SJCRH30 (cell line): ENCODE data around the gene SYDE2. TPM values are rescaled to one million over a fixed set of nuclear protein-coding genes. Genes with fewer than 3 reads are reported as not detected.
"Not testable (repeated sequence)": the region's sequence is repeated elsewhere in the genome, so short reads cannot be mapped to it uniquely, and the experiment has no call there.

Experiments
- DNase-seq, 2 experiments: peaks; one replicate each; pipeline ENCODE4 v3.0.0-alpha.2; 2015 to 2020
- H3K27ac ChIP-seq: fragments of 250-450 bp; sonication (Bioruptor Pico); 2 replicates; pipeline ENCODE4 v1.5.1; 2020; ENCODE audit warnings: mild to moderate bottlenecking, moderate library complexity
- H3K27me3 ChIP-seq: fragments of 250-450 bp; sonication (Bioruptor Pico); 2 replicates; pipeline ENCODE4 v1.5.1; 2020; ENCODE audit warnings: mild to moderate bottlenecking, moderate library complexity
- H3K36me3 ChIP-seq: fragments of 250-450 bp; sonication (Bioruptor Pico); 2 replicates; pipeline ENCODE4 v1.5.1; 2020; ENCODE audit warnings: mild to moderate bottlenecking, moderate library complexity
- H3K4me1 ChIP-seq: fragments of 250-450 bp; sonication (Bioruptor Pico); 2 replicates; pipeline ENCODE4 v1.5.1; 2020; ENCODE audit warnings: mild to moderate bottlenecking, moderate library complexity
- H3K4me3 ChIP-seq: fragments of 250-450 bp; sonication (Bioruptor Pico); 2 replicates; pipeline ENCODE4 v1.5.1; 2020; ENCODE audit warnings: mild to moderate bottlenecking, moderate library complexity
- H3K9me3 ChIP-seq: fragments of 250-450 bp; sonication (Bioruptor Pico); replicated peaks from 2 replicates; pipeline ENCODE4 v1.5.1; 2020; ENCODE audit warnings: mild to moderate bottlenecking, moderate library complexity
- total RNA-seq: library from RNA; depleted of rRNA; stranded (reverse); fragments of >200 nt; shearing (Covaris generic); gene quantifications from 2 replicates; pipeline ENCODE4 v1.2.3, GENCODE V29; 2014

Gene SYDE2
- total RNA-seq, 1 experiment from 2014 or later = 6.7 TPM

DNA sequence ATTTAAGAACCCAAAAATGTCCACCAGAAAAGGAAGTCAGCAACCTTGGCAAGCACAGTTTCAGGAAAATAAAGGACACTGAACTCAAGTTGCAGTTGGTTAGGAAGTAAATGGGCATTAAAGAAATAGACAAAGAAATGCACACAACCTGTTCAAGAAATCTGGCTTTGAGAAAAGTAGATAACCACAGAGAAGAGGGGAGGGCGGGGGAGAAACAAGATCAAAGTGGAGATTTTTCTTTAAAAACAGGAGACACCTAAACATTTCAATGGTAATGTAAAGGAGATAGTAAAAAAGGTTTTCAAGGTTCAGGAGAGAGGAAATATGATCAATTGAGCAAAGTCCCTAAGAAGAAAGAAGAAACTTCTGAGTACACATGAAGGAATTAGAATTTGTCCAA is 29.1 kb downstream of the SYDE2 start:
- Histone ChIP-seq H3K4me3 (no peak overlapping the region), H3K9me3 (no peaks in the 10 kb centered on the region), H3K36me3 (no peaks in the 10 kb centered on the region), H3K27ac (no peak overlapping the region), H3K4me1 (no peaks in the 10 kb centered on the region), H3K27me3 (no peaks in the 10 kb centered on the region)
- DNase-seq = no peak

DNA sequence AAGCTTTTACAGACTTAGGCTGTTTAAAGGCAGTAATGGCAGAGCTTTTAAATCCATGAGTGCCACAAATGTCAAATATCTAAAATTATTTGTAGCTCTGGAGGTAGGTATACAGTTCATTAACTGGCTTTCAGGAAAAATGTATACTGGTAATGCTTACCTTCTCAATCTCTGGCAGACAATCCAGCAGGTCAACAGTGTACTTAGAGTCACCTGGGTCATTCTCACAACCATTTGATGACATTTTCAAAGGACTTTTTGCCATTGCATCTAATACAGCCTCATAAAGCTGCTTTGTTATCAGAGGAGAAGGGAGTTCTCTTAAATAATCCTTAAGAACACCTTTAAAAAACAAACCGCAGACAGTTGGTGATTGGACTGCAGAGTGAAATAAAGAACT is 31.9 kb downstream of the SYDE2 start:
- Histone ChIP-seq H3K27me3 (no peaks in the 10 kb centered on the region), H3K9me3 (no peaks in the 10 kb centered on the region), H3K4me3 (no peak overlapping the region), H3K4me1 (no peaks in the 10 kb centered on the region), H3K36me3 (no peaks in the 10 kb centered on the region; the same call in 1 of the 2 replicates), H3K27ac (no peak overlapping the region)
- DNase-seq = no peak

DNA sequence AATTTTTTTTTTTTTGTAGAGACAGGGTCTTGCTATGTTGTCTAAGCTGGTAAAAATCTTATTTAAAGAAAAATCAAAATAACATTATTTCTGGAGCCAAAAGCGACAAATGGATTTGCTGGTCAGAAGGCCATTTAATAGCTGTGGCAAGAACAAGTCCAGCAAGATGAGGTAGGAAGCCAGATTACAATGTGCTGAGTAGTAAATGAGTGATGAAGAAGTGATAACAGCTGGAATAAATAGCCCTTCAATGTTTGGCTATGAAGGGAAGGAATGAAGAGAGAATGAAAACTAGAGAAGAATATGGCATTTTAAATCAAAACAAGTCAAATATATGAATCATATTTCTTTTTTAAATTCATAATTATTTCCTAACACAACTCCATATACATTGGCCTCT is 34.5 kb downstream of the SYDE2 start:
- no peaks in the 10 kb centered on the region for H3K4me1 ChIP-seq
- no peak for DNase-seq
- no peak overlapping the region for H3K27ac ChIP-seq
- no peak overlapping the region for H3K4me3 ChIP-seq
- H3K9me3 ChIP-seq = no peaks in the 10 kb centered on the region
- H3K27me3 ChIP-seq = no peaks in the 10 kb centered on the region
- no peaks in the 10 kb centered on the region; the same call in 1 of the 2 replicates for H3K36me3 ChIP-seq

DNA sequence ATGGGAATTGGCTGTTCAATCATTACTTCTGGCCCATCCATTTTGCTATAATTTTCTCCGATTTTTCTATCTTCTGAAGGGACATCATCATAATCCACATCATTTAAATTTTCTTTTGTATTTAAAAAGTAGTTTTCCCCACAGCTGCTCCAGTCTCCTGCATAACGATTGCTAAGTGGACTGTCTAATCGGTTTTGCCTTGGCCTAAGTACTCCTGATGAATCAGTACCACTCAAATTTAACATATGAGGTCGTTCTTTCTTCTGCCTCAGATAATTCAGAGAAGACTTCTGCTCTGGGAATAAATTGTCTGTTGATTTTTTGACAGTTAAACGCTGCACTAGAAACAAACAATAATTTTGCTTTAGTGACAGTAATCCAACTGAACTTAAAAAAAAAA is 41.9 kb downstream of the SYDE2 start:
- Histone ChIP-seq H3K9me3 (no peaks in the 10 kb centered on the region), H3K27me3 (no peaks in the 10 kb centered on the region), H3K4me3 (no peak overlapping the region), H3K36me3 (peaks cover 3% of the 10 kb centered on the region; the same call in 1 of the 2 replicates), H3K4me1 (no peaks in the 10 kb centered on the region), H3K27ac (no peak overlapping the region)
- no peak for DNase-seq

DNA sequence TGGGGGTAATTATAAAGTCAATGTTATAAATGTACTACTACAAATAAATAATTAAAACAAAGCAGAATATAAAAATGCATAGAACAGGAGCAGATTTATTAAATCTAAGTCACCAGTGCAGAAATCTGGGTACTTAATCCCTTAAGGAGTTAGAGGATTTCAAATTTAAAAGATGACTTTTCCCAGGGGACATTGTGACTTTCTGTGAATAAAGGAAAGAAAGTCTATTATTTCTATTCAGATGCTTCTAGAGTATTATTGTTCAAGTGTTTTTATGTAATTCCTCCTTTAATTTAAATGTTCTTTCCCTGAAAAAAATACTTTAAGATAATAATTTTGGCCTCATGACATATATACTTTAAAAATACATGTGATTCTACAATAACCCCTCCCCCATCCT is 43.4 kb downstream of the SYDE2 start:
- Histone ChIP-seq H3K4me3 (no peak overlapping the region), H3K27ac (no peak overlapping the region)

DNA sequence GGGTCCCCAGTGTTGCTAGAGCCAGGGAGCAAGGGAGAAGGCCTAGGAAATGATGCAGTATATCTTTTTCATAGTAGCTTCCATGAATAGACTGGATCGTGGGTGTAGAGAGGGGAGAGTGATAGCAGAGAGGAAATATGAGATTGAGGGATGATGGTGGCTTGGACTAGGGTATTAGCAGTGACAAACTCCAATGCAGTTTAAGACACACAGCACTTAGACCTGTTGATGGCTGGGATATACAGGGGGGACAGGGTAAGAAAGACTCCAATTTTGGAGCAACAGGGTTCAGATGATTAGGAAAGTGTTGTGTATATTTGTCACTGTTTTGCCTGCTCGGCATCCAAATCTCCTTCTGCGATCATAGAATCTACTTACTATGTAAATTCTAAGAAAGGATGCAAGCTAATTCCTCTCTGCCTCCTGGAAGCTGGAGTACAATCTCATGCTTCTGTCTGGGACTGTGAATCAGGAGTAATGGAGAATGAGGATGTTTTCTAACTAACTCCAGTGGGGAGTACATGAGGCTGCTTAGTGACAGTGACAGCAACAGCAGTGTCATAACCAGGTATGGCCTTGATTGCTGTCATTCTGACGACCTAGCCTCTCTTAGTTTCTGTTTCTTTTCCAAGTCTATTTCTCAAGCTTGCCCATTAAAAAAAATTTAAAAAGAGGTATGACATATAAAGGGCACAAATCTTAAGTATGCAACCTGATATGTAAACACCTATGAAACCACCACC is 47.5 kb downstream of the SYDE2 start:
- H3K4me1 ChIP-seq = no peaks in the 10 kb centered on the region
- no peaks in the 10 kb centered on the region for H3K27me3 ChIP-seq
- no peaks in the 10 kb centered on the region; the same call in 1 of the 2 replicates for H3K9me3 ChIP-seq
- H3K4me3 ChIP-seq = no peak overlapping the region
- no peak overlapping the region for H3K27ac ChIP-seq
- DNase-seq = no peak
- 0 out of 2 replicates have a peak, but pooled peaks cover 3% of the 10 kb centered on the region for H3K36me3 ChIP-seq

More for the DNA sequence above, 43.4 kb downstream of the SYDE2 start:
- Histone ChIP-seq H3K9me3 (no peaks in the 10 kb centered on the region), H3K27me3 (no peaks in the 10 kb centered on the region), H3K36me3 (0 out of 2 replicates have a peak, but pooled peaks cover 3% of the 10 kb centered on the region), H3K4me1 (no peaks in the 10 kb centered on the region)
- DNase-seq = no peak

DNA sequence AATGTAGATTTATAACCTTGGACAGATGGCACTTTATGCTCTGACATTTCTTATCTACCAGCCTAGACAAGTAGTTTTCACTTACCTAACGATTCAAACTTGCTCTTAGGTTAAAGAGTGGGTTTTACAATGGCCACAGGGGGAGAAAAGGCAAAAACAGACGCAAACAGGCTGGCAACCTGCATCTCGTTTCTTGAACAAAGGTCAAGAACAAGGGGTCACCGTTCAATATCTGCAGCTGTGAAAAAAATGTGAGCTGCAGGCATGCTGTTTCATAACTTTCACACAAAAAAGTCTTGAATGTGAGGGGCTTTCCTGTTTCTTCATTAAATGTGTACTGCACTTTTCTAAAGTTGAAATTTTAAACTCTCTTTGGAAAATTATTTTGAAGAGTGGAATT is 49.4 kb downstream of the SYDE2 start:
- H3K9me3 ChIP-seq = no peaks in the 10 kb centered on the region; the same call in 1 of the 2 replicates
- DNase-seq = no peak
- H3K36me3 ChIP-seq = 0 out of 2 replicates have a peak, but pooled peaks cover under 1% of the 10 kb centered on the region
- 0 out of 2 replicates have a peak, but pooled peaks cover 5% of the 10 kb centered on the region for H3K4me1 ChIP-seq
- H3K4me3 ChIP-seq = no peak overlapping the region
- no peaks in the 10 kb centered on the region for H3K27me3 ChIP-seq
- no peak overlapping the region for H3K27ac ChIP-seq

DNA sequence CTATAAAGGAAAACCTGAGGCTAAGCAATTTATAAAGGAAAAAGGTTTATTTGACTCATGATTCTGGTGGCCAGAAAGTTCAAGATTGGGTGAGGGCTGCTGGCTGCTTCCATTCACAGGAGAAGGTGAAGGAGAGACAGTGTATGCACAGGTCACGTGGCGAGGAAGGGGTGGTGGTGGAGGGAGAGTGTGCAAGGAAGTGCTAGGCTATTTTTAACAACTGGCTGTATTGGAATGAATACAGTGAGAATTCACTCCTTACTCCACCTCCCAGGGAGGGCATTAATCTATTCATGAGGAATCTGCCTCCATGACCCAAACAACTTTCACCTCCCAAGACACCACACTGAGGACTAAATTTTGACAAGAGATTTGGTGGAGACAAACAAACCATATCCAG is 51.0 kb downstream of the SYDE2 start:
- no peaks in the 10 kb centered on the region for H3K36me3 ChIP-seq
- H3K27ac ChIP-seq = no peak overlapping the region
- H3K4me3 ChIP-seq = no peak overlapping the region
- no peaks in the 10 kb centered on the region; the same call in 1 of the 2 replicates for H3K9me3 ChIP-seq
- H3K27me3 ChIP-seq = no peaks in the 10 kb centered on the region
- H3K4me1 ChIP-seq = 0 out of 2 replicates have a peak, but pooled peaks cover 5% of the 10 kb centered on the region
- DNase-seq = no peak

DNA sequence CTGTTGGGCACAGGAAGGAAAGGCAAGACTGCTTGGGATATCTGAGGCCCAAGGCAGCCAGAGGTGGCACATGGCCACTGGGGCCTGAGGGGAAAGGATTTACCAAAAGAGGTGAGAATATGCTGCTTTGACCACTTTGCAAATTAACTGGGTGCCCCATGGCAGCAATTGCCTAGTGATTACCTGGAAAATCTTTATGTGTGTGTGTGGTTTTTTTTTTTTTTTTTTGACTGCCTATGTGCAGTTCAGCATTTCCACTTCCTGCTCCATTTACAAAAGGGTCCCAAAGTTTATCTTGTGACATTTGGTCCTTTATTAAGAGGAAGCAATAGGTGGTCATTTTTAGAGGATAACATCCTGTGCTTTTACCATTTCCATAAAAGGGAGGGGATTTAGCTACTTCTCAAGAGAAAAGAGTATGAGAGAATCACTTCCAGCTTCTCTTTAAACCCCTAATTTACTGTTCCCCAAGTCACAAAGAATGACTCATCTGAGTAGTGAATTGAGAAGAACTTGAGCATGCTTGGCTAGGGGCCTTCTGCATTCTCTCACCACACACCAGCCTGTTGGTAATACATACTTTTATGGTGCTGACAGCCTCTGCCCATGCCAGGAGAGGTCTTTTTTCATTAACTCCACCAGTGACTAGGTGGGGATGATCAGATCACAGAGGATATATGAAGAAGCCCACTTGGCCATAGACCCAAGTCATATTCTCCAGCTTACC is 52.1 kb downstream of the SYDE2 start:
- no peak for DNase-seq
- no peak overlapping the region for H3K27ac ChIP-seq
- no peak overlapping the region for H3K4me3 ChIP-seq
- no peaks in the 10 kb centered on the region for H3K27me3 ChIP-seq
- H3K36me3 ChIP-seq = no peaks in the 10 kb centered on the region
- 0 out of 2 replicates have a peak, but pooled peaks cover 5% of the 10 kb centered on the region for H3K4me1 ChIP-seq
- H3K9me3 ChIP-seq = no peaks in the 10 kb centered on the region; the same call in 1 of the 2 replicates

DNA sequence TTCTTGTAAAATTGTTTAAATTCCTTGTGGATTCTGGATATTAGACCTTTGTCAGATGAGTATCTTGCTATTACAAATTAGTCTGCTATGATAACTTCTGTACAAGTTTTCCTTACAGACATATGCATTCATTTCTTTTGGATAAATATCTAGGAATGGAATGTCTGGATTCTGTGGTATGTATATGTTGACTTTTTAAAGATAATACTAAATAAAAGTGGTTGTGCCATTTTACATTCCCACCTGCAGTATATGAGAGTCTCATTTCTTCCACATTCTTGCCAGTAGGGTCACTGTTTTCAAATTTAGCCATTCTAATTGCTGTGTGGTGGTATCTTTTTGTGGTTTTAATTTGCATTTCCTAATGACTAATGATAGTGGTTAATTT is 53.9 kb downstream of the SYDE2 start:
- Histone ChIP-seq H3K36me3 (no peaks in the 10 kb centered on the region), H3K4me3 (no peak overlapping the region), H3K9me3 (no peaks in the 10 kb centered on the region; the same call in 1 of the 2 replicates), H3K27ac (no peak overlapping the region), H3K4me1 (0 out of 2 replicates have a peak, but pooled peaks cover 5% of the 10 kb centered on the region), H3K27me3 (no peaks in the 10 kb centered on the region)
- no peak for DNase-seq

DNA sequence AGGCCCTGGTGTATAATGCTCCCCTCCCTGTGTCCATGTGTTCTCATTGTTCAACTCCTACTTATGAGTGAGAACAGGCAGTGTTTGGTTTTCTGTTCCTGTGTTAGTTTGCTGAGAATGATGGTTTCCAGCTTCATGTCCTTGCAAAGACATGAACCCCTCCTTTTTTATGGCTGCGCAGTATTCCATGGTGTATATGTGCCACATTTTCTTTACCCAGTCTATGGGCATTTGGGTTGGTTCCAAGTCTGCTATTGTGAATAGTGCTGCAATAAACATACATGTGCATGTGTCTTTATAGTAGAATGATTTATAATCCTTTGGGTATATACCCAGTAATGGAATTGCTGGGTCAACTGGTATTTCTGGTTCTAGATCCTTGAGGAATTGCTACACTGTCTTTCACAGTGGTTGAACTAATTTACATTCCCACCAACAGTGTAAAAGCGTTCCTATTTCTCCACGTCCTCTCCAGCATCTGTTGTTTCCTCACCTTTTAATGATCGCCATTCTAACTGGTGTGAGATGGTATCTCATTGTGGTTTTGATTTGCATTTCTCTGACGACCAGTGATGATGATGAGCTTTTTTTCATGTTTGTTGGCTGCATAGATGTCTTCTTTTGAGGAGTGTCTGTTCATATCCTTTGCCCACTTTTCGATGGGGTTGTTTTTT is 54.4 kb downstream of the SYDE2 start:
- 0 out of 2 replicates have a peak overlapping the region, but pooled peaks have one; percentile 2 for H3K27ac ChIP-seq

DNA sequence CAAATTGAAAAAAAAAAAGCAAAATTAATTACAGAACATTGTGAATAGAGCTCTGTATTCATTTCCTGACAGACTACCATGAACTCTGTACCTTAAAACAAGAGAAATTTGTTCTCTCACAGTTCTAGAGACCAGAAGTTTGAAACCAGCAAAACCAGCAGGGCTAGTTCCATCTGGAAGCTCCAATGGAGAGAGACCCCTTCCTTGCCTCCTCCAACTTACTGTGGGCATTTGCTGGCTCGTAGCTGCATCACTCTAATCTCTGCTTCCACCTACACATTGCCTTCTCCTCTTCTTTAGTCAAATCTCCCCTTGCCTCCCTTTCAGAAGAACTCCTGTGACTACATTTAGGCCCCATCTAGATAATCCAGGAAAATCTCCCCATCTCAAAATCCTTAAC is 56.5 kb downstream of the SYDE2 start:
- Histone ChIP-seq H3K4me3 (no peak overlapping the region), H3K36me3 (no peaks in the 10 kb centered on the region), H3K27me3 (no peaks in the 10 kb centered on the region), H3K27ac (no peak overlapping the region), H3K9me3 (no peaks in the 10 kb centered on the region; the same call in 1 of the 2 replicates), H3K4me1 (0 out of 2 replicates have a peak, but pooled peaks cover 5% of the 10 kb centered on the region)
- DNase-seq = no peak

More for the DNA sequence above, 54.4 kb downstream of the SYDE2 start:
- H3K9me3 ChIP-seq, H3K36me3 ChIP-seq, H3K4me1 ChIP-seq, DNase-seq, H3K4me3 ChIP-seq, H3K27me3 ChIP-seq: not testable (repeated sequence)

DNA sequence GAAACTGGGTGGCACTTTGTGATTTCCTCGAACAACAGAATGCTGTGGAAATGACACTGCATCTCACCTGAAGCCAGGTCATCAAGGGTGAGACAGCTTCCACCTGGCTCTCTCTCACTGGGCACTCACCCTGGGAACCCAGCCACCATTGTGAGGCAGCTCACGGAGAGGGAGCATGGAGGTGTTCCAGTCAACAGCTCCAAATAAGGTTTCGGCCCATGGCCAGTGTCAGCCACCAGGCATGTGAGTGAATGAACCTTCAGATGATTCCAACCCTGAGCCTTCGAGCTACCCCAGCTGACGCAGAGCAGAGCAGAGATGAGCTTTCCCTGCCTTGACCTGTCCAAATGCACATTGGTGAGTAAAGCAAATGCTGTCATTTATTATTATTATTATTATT is 58.1 kb downstream of the SYDE2 start:
- Histone ChIP-seq H3K4me1 (0 out of 2 replicates have a peak, but pooled peaks cover 5% of the 10 kb centered on the region), H3K4me3 (no peak overlapping the region), H3K36me3 (no peaks in the 10 kb centered on the region), H3K27ac (no peak overlapping the region), H3K27me3 (no peaks in the 10 kb centered on the region), H3K9me3 (no peaks in the 10 kb centered on the region)
- DNase-seq = no peak

DNA sequence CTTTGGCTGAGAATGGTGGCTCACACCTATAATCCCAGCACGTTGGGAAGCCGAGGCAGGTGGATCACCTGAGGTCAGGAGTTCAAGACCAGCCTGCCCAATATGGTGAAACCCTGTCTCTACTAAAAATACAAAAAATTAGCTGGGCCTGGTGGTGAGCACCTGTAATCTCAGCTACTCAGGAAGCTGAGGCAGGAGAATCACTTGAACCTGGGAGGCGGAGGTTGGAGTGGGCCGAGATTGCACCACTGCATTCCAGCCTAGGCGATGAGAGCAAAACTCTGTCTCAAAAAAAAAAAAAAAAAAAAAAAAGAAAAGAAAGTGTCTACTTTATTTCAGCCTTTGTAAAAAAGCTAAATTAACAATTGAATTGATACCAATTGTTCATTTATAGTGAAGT is 62.4 kb downstream of the SYDE2 start:
- not testable (repeated sequence) for H3K4me3 ChIP-seq, H3K36me3 ChIP-seq, H3K27ac ChIP-seq, H3K4me1 ChIP-seq, H3K9me3 ChIP-seq, DNase-seq, H3K27me3 ChIP-seq

DNA sequence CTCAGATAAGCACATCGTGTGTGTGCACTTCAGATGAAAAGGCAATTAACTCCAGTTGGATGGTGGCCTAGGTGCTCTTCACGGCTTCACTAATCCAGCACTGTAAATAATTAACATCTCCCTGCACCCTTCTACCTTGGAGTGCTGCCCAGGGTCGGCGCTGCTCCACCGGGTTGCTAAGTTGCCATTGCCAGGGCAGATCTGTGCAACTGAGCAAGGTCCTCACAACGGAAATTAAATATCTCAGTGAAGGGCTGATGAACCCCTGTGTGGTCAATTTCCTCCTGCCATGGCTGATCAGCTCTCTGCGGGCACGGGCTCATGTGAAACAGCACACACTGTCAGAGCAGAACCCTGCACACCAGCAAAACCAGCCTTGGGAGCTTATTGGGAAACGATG is 63.2 kb downstream of the SYDE2 start:
- Histone ChIP-seq H3K4me3 (no peak overlapping the region), H3K36me3 (no peaks in the 10 kb centered on the region), H3K27me3 (no peaks in the 10 kb centered on the region), H3K9me3 (no peaks in the 10 kb centered on the region), H3K4me1 (no peaks in the 10 kb centered on the region; the same call in 1 of the 2 replicates), H3K27ac (no peak overlapping the region)
- DNase-seq = no peak
